Measurements from ENCODE around the gene SDR42E1.
A peak's percentile ranks its signal among the peaks of the same experiment; 100 is the strongest.

DNA sequence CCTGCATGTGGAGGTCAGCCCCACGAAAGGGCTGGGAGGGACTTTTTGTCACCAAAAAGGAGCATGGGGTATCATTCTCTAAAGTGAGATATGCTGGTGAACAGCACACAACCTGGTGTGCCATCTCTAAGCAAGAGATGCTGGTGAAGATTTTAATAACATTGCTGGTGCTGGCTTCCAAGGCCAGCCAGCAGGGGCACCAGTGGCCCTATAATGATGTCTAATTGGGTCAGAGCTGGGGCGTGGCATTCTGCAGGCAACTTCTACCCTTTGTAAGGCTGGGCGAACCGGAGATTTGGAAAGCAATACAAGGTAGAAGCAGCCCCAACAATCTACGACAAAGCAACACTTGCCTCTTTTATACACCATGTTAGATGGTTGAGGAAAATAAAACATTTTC lies 16.8 kb downstream of the SDR42E1 start:
- no peak for TF ChIP-seq EZH2phosphoT487 (IDR thresholded peaks at IDR 0.05)
- TF ChIP-seq, protein P1, sequence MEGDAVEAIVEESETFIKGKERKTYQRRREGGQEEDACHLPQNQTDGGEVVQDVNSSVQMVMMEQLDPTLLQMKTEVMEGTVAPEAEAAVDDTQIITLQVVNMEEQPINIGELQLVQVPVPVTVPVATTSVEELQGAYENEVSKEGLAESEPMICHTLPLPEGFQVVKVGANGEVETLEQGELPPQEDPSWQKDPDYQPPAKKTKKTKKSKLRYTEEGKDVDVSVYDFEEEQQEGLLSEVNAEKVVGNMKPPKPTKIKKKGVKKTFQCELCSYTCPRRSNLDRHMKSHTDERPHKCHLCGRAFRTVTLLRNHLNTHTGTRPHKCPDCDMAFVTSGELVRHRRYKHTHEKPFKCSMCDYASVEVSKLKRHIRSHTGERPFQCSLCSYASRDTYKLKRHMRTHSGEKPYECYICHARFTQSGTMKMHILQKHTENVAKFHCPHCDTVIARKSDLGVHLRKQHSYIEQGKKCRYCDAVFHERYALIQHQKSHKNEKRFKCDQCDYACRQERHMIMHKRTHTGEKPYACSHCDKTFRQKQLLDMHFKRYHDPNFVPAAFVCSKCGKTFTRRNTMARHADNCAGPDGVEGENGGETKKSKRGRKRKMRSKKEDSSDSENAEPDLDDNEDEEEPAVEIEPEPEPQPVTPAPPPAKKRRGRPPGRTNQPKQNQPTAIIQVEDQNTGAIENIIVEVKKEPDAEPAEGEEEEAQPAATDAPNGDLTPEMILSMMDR (IDR thresholded peaks at IDR 0.05), result peak; percentile 37
